A549 treated with AZD9567 at 1 μM for 4 hours (cell line): Measurements from ENCODE around the gene ZNF700. TPM values are rescaled to one million over a fixed set of nuclear protein-coding genes. Genes with fewer than 3 reads are reported as not detected.

Experiments
- total RNA-seq: library from RNA; stranded (reverse); fragments of 200-300 nt; extraction: Qiagen RNA extraction; gene quantifications from 5 replicates; pipeline ENCODE4 v1.2.3, GENCODE V29; 2022; ENCODE audit not compliant: insufficient read depth

The ZNF700 gene
- 0.27 to 0.33 TPM (median 0.32 TPM) in 4 of 5 replicates, not detected in the other for total RNA-seq

DNA sequence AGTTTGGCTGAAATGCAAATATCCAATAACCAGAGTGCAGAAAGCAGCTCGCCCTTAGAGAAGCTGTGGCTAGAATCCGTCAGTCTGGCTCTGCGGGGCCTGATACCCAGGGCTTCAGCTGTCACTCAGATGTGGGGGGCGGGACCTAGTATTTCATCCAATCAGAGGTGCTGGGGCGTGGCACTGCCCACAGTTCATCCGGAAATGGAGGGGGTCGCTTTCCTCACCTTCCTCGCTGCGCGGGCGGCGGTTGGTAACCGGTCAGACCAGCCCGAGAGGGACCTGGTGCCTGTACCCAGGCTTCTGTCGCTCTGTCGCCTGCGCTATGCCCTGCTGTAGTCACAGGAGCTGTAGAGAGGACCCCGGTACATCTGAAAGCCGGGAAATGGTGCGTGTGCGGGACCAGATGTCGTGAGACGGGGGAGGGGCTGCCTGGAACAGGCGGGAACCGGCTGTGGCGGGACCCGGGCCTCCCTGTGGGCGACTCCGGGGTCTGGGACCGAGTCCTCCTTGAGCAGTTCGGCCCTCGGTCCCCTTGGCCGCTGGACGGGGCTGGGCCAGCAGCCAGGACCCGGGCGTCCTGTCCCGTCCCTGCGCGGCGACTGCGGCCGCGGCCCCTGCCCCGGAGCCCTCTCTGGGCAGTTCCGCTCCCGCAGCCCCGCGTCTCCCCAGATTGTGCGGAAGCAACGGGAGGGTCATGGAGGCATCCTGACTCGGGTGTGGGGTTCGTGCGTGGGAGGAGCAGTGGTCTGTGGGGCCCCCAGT, at the start of gene ZNF700:
Gene ZNF700 (plus strand): TSS at position 222 of the 765 bp plus-strand sequence. CDS start 104 bp downstream, at position 326.

DNA sequence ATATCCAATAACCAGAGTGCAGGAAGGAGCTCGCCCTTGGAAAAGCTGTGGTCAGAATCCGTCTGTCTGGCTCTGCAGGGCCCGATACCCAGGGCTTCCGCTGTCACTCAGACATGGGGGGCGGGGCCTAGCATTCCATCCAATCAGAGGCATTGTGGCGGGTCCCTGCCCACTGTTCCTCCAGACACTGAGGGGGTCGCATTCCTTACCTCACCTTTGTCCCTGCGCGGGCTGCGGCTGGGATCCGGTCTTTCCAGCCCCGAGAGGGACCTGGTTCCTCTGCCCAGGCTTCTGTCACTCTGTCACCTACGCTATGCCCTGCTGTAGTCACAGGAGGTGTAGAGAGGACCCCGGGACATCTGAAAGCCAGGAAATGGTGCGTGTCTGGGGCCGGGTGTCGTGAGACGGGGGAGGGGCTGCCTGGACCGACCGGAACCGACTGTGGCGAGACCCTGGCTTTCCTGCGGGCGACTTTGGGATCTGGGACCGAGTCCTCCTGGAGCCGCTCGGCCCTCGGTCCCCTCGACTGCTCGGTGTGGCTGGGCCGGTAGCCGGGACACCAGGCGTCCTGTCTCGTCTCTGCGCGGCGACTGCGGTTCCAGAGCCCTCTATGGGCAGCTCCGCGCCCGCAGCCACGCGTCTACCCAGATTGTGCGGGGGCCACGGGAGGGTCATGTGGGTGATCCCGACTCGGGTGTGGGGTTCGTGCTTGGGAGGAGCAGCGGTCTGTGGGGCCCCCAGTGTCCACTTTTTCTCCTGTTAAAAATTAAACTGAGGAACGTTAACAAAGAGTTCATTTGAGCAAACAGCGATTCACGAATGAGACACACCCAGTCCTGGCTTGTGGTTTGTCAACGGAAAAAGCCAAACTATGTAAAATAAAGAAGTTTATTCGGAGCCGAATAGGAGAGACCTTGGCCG, 37.0 kb upstream of the ZNF700 start, which contains the start of gene ZNF69:
Gene ZNF69 (plus strand): TSS at position 172 of the 921 bp plus-strand sequence. CDS start 142 bp downstream, at position 314.

DNA sequence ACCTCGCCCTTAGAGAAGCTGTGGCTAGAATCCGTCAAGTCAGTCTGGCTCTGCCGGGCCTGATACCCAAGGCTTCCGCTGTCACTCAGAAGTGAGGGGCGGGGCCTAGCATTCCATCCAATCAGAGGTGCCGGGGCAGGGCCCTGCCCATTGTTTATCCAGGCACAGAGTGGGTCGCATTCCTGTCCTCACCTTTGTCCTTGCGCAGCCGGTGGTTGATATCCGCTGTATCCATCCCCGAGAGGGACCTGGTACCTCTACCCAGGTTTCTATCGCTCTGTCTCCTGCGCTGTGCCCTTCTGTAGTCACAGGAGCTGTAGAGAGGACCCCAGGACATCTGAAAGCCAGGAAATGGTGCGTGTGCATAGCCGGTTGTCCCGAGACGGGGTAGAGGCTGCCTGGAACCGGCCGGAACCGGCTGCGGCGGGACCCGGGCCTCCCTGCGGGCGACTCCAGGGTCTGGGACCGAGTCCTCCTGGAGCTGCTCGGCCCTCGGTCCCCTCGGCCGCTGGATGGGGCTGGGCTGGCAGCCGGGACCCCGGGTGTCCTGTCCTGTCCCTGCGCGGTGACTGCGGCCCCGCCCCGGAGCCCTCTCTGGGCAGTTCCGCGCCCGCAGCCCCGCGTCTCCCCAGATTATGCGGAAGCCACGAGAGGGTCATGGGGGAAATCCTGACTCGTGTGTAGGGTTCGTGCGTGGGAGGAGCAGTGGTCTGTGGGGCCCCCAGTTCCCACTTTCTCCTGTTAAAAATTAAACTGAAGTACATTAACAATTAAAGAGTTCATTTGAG, 40.1 kb downstream of the ZNF700 start, which contains the start of gene ZNF763:
Gene ZNF763 (plus strand): TSS at position 183 of the 788 bp plus-strand sequence. CDS start 169 bp downstream, at position 352.

Other genes starting within 250 kb of the ZNF700 start
- gene ZNF823, start 186.2 kb upstream of the ZNF700 start, total RNA-seq = 2.2 to 9.0 TPM (median 2.7 TPM) in 5 replicates
- 0.02 to 0.07 TPM in 2 of 5 replicates, not detected in the others for gene ZNF441, start 158.1 kb upstream of the ZNF700 start, total RNA-seq
- gene ZNF491, start 126.6 kb upstream of the ZNF700 start, total RNA-seq = not detected in 5 replicates
- 0.05 to 0.12 TPM (median 0.07 TPM) in 4 of 5 replicates, not detected in the other for gene ZNF440, start 110.8 kb upstream of the ZNF700 start, total RNA-seq
- not detected in 5 replicates for gene ZNF439, start 76.4 kb upstream of the ZNF700 start, total RNA-seq
- not detected in 5 replicates for gene ZNF69, start 37.3 kb upstream of the ZNF700 start, total RNA-seq
- gene ZNF763, start 39.9 kb downstream of the ZNF700 start, total RNA-seq = not detected in 5 replicates
- gene ZNF433, start 110.6 kb downstream of the ZNF700 start, total RNA-seq = not detected in 5 replicates
- not detected in 5 replicates for gene ZNF878, start 127.9 kb downstream of the ZNF700 start, total RNA-seq
- 0.02 TPM in 1 of 5 replicates, not detected in the others for gene ZNF844, start 139.6 kb downstream of the ZNF700 start, total RNA-seq
- 0.03 to 0.21 TPM (median 0.10 TPM) in 4 of 5 replicates, not detected in the other for gene ZNF20, start 215.2 kb downstream of the ZNF700 start, total RNA-seq
- gene ZNF625, start 231.6 kb downstream of the ZNF700 start, total RNA-seq = not detected in 5 replicates
- 1.4 to 3.9 TPM (median 1.7 TPM) in 5 replicates for gene ZNF136, start 238.0 kb downstream of the ZNF700 start, total RNA-seq